GM23338 (cell line): ENCODE results near the gene DIP2B.

Experiments
- CREB1 ChIP-seq: fragments of 250-450 bp; sonication (Bioruptor Pico); IDR thresholded peaks from 2 replicates; pipeline ENCODE4 v1.5.0; 2020; ENCODE audit warnings: low read depth, mild to moderate bottlenecking, moderate library complexity
- EZH2 ChIP-seq: fragments of 200-600 bp; sonication (generic); IDR thresholded peaks from one replicate; pipeline ENCODE4 v1.8.0; 2017; ENCODE audit warnings: antibody characterized with exemption, mild to moderate bottlenecking, low read depth; ENCODE audit not compliant: unreplicated experiment
- EZH2phosphoT487 ChIP-seq: fragments of 200-600 bp; sonication (generic); IDR thresholded peaks from one replicate; pipeline ENCODE4 v1.8.1; 2018; ENCODE audit warnings: antibody characterized with exemption; ENCODE audit not compliant: unreplicated experiment
- JUNB ChIP-seq: IDR thresholded peaks from one replicate; pipeline ENCODE4 v1.6.1; 2016; ENCODE audit warnings: antibody characterized with exemption; ENCODE audit not compliant: unreplicated experiment
- NANOG ChIP-seq: IDR thresholded peaks from 2 replicates; pipeline ENCODE4 v1.6.1; 2016; ENCODE audit warnings: antibody characterized with exemption, borderline replicate concordance
- POLR2AphosphoS5 ChIP-seq: IDR thresholded peaks from 2 replicates; pipeline ENCODE4 v1.6.1; 2016; ENCODE audit warnings: antibody characterized with exemption, low read depth
- STAT1 ChIP-seq: IDR thresholded peaks from one replicate; pipeline ENCODE4 v1.6.1; 2016; ENCODE audit warnings: antibody characterized with exemption; ENCODE audit not compliant: unreplicated experiment
- ZNF114 ChIP-seq: fragments of 250-450 bp; sonication (Bioruptor Pico); IDR thresholded peaks from 2 replicates; pipeline ENCODE4 v1.5.0; 2020; ENCODE audit warnings: mild to moderate bottlenecking, moderate library complexity
- ZNF331 ChIP-seq: fragments of 250-450 bp; sonication (Bioruptor Pico); IDR thresholded peaks from 2 replicates; pipeline ENCODE4 v1.5.0; 2020; ENCODE audit warnings: low read depth, mild to moderate bottlenecking, moderate library complexity
- TF ChIP-seq, protein P1 (sequence below), 2 experiments: fragments of 200-600 bp in 1 of 2; sonication (generic) in 1 of 2; conservative IDR thresholded peaks; 2 replicates each; pipeline versions ENCODE4 v1.5.1 to v1.6.1; 2016 to 2017; ENCODE audit warnings: antibody characterized with exemption in 2 of 2, low read depth in 2 of 2, mild to moderate bottlenecking in 2 of 2, moderate library complexity in 1 of 2
- TF ChIP-seq, protein P2 (sequence below): IDR thresholded peaks from one replicate; pipeline ENCODE4 v1.6.1; 2018; ENCODE audit warnings: antibody characterized with exemption; ENCODE audit not compliant: unreplicated experiment
- TF ChIP-seq, protein P3 (sequence below): IDR thresholded peaks from 2 replicates; pipeline ENCODE4 v1.6.1; 2016; ENCODE audit warnings: antibody characterized with exemption

DNA sequence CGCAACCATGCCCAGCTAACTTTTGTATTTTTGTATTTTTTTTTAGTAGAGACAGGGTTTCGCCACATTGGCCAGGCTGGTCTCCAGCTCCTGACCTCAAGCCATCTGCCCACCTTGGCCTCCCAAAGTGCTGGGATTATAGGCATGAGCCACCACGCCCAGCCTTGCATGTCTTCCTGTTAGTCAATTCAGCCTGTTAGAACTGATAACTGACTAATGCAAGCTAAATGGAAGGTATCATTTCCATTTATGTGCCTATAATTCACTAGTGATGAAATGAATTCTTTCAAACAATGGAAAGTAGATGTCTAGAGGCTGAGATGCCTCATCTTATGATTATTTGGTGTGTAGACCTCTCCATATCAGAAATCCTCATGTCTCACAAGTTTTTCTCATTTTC, 37.3 kb upstream of the DIP2B start:
- TF ChIP-seq, protein P1, sequence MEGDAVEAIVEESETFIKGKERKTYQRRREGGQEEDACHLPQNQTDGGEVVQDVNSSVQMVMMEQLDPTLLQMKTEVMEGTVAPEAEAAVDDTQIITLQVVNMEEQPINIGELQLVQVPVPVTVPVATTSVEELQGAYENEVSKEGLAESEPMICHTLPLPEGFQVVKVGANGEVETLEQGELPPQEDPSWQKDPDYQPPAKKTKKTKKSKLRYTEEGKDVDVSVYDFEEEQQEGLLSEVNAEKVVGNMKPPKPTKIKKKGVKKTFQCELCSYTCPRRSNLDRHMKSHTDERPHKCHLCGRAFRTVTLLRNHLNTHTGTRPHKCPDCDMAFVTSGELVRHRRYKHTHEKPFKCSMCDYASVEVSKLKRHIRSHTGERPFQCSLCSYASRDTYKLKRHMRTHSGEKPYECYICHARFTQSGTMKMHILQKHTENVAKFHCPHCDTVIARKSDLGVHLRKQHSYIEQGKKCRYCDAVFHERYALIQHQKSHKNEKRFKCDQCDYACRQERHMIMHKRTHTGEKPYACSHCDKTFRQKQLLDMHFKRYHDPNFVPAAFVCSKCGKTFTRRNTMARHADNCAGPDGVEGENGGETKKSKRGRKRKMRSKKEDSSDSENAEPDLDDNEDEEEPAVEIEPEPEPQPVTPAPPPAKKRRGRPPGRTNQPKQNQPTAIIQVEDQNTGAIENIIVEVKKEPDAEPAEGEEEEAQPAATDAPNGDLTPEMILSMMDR (conservative IDR thresholded peaks at IDR 0.05; ENCODE audit: low read depth in 2 of 2) = no peak
- TF ChIP-seq POLR2AphosphoS5 (no peak), NANOG (no peak), EZH2phosphoT487 (no peak), EZH2 (no peak), JUNB (no peak), ZNF331 (CRISPR knock-in tag) (no peak), CREB1 (CRISPR knock-in tag) (no peak), STAT1 (no peak), ZNF114 (no peak)
- TF ChIP-seq, protein P2, sequence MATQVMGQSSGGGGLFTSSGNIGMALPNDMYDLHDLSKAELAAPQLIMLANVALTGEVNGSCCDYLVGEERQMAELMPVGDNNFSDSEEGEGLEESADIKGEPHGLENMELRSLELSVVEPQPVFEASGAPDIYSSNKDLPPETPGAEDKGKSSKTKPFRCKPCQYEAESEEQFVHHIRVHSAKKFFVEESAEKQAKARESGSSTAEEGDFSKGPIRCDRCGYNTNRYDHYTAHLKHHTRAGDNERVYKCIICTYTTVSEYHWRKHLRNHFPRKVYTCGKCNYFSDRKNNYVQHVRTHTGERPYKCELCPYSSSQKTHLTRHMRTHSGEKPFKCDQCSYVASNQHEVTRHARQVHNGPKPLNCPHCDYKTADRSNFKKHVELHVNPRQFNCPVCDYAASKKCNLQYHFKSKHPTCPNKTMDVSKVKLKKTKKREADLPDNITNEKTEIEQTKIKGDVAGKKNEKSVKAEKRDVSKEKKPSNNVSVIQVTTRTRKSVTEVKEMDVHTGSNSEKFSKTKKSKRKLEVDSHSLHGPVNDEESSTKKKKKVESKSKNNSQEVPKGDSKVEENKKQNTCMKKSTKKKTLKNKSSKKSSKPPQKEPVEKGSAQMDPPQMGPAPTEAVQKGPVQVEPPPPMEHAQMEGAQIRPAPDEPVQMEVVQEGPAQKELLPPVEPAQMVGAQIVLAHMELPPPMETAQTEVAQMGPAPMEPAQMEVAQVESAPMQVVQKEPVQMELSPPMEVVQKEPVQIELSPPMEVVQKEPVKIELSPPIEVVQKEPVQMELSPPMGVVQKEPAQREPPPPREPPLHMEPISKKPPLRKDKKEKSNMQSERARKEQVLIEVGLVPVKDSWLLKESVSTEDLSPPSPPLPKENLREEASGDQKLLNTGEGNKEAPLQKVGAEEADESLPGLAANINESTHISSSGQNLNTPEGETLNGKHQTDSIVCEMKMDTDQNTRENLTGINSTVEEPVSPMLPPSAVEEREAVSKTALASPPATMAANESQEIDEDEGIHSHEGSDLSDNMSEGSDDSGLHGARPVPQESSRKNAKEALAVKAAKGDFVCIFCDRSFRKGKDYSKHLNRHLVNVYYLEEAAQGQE = no peak
- TF ChIP-seq, protein P3, sequence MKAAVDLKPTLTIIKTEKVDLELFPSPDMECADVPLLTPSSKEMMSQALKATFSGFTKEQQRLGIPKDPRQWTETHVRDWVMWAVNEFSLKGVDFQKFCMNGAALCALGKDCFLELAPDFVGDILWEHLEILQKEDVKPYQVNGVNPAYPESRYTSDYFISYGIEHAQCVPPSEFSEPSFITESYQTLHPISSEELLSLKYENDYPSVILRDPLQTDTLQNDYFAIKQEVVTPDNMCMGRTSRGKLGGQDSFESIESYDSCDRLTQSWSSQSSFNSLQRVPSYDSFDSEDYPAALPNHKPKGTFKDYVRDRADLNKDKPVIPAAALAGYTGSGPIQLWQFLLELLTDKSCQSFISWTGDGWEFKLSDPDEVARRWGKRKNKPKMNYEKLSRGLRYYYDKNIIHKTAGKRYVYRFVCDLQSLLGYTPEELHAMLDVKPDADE = no peak
